Measurements from ENCODE around the gene KRTAP5-1. TPM values are rescaled to one million over a fixed set of nuclear protein-coding genes. Genes with fewer than 3 reads are reported as not detected.

Gene KRTAP5-1
- polyA plus RNA-seq, 2 of the 4 experiments (the other 2 are of a cell fraction) = not detected

GRCh38 chr11:1562469-1563148 is 22.5 kb downstream of the KRTAP5-1 start:
- POLR2A ChIA-PET = no interaction called here
- FAIRE-seq (no peak), DNase-seq (ENCODE audit: low read depth in 1 of 2, low spot score in 1 of 2) (no peak), ATAC-seq (no peak)
- Histone ChIP-seq H3K4me1 (peaks cover 49% of the 10 kb centered on the region), H3K9me3 (no peaks in the 10 kb centered on the region), H3K4me2 (no peak overlapping the region), H3K4me3 (no peak overlapping the region), H3K27ac (no peak overlapping the region)
- TF ChIP-seq SREBF2 (IDR thresholded peaks at IDR 0.05) (no peak), RARB (CRISPR knock-in tag; IDR thresholded peaks at IDR 0.05) (no peak), RNF2 (IDR thresholded peaks at IDR 0.05; ENCODE audit: borderline replicate concordance, low read depth) (no peak), CHD2 (IDR thresholded peaks at IDR 0.05; ENCODE audit: low read length, partially characterized antibody) (no peak), HOXB13 (CRISPR knock-in tag; IDR thresholded peaks at IDR 0.05; ENCODE audit: low read depth) (no peak), HOXB5 (CRISPR knock-in tag; IDR thresholded peaks at IDR 0.05) (no peak), REST (IDR thresholded peaks at IDR 0.05) (no peak), HDAC2 (IDR thresholded peaks at IDR 0.05) (no peak), MYC (IDR thresholded peaks at IDR 0.05; ENCODE audit: borderline replicate concordance, low read length) (no peak), CBX8 (IDR thresholded peaks at IDR 0.05) (no peak), E2F6 (IDR thresholded peaks at IDR 0.05; ENCODE audit: borderline replicate concordance, low read depth) (no peak), KDM1A (IDR thresholded peaks at IDR 0.05; ENCODE audit: low read depth) (no peak), JUNB (IDR thresholded peaks at IDR 0.05) (no peak), TP53 (CRISPR knock-in tag; IDR thresholded peaks at IDR 0.05) (no peak), ATOH8 (CRISPR knock-in tag; IDR thresholded peaks at IDR 0.05; ENCODE audit: low read depth) (no peak), RAD21 (conservative IDR thresholded peaks at IDR 0.05 in 1 of 2, IDR thresholded peaks at IDR 0.05 in 1 of 2) (no peak), HOXA7 (CRISPR knock-in tag; IDR thresholded peaks at IDR 0.05) (no peak)
- TF ChIP-seq, protein P1, sequence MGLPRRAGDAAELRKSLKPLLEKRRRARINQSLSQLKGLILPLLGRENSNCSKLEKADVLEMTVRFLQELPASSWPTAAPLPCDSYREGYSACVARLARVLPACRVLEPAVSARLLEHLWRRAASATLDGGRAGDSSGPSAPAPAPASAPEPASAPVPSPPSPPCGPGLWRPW (IDR thresholded peaks at IDR 0.05) = no peak
- TF ChIP-seq, protein P2, sequence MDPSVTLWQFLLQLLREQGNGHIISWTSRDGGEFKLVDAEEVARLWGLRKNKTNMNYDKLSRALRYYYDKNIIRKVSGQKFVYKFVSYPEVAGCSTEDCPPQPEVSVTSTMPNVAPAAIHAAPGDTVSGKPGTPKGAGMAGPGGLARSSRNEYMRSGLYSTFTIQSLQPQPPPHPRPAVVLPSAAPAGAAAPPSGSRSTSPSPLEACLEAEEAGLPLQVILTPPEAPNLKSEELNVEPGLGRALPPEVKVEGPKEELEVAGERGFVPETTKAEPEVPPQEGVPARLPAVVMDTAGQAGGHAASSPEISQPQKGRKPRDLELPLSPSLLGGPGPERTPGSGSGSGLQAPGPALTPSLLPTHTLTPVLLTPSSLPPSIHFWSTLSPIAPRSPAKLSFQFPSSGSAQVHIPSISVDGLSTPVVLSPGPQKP (IDR thresholded peaks at IDR 0.05; ENCODE audit: low read depth, low read length) = no peak
- TF ChIP-seq, protein P3, sequence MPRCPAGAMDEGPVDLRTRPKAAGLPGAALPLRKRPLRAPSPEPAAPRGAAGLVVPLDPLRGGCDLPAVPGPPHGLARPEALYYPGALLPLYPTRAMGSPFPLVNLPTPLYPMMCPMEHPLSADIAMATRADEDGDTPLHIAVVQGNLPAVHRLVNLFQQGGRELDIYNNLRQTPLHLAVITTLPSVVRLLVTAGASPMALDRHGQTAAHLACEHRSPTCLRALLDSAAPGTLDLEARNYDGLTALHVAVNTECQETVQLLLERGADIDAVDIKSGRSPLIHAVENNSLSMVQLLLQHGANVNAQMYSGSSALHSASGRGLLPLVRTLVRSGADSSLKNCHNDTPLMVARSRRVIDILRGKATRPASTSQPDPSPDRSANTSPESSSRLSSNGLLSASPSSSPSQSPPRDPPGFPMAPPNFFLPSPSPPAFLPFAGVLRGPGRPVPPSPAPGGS (IDR thresholded peaks at IDR 0.05) = no peak
- CTCF ChIA-PET = interaction anchor here (5.0 to 26.3 kb wide), 3 partner anchors 12 to 19 kb away, joined by 62 to 719 read pairs (median 62); no protein-coding TSS in a partner anchor
- WGBS (ENCODE audit: missing lambda C conversion rate) = 96% methylated on average over 14 of the region's 14 CpGs

Measured in A549 (cell line).